Gastroesophageal sphincter (tissue), 3 donors: ENCODE data around the gene MT1E.

ENCODE experiments used
- POLR2A ChIP-seq, 2 donors: fragments of 450-650 bp; IDR thresholded peaks; one replicate each; pipeline ENCODE4 v1.6.1; 2017; ENCODE audit warnings: antibody characterized with exemption in 2 of 2, mild to moderate bottlenecking in 2 of 2, moderate library complexity in 1 of 2
- POLR2AphosphoS5 ChIP-seq: sonication (generic); formaldehyde crosslinking; IDR thresholded peaks from one replicate; pipeline ENCODE4 v1.6.1; 2017; ENCODE audit warnings: antibody characterized with exemption
- TF ChIP-seq, protein P1 (sequence below), 4 experiments: fragments of 200-600 bp in 2 of 4; fragments of 450-650 bp in 2 of 4; sonication (generic) in 1 of 4; IDR thresholded peaks; one replicate each; pipeline ENCODE4 v1.5.1; 2017 to 2019; ENCODE audit warnings: antibody characterized with exemption in 4 of 4, mild to moderate bottlenecking in 2 of 4, moderate library complexity in 2 of 4

DNA sequence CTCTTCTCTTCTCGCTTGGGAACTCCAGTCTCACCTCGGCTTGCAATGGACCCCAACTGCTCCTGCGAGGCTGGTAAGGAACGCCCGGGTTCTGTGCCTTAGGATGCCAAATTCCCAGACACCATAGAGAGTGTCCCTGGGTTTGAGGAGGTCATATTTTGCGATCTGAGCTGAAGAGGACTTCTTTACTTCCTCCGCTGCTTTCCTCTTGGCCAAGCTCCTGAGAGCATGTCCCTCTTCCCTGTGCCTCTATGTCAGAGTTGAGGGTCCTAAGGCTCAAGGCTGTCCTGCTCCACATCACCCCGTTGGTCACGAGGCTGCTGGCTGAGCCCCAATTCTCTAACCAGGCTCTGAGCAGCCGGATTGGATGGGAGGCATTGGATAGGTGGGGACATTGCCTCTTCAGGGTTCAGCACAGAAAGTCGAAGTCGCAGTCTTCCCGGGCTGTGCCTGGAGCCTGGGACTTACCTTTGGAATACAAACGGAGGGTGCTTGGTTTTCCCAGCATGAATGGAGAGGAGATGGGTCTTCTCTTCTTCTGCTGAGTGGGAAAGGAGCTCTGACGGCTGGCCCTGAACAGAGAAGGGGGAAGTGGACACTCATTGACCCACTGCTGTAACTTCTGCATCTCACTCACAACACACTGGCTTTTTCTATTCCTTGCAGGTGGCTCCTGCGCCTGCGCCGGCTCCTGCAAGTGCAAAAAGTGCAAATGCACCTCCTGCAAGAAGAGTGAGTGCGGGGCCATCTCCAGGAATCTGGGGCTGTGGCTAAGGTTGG, 44.4 kb downstream of the MT1E start:
- TF ChIP-seq POLR2AphosphoS5, result no peak
- TF ChIP-seq, protein P1, sequence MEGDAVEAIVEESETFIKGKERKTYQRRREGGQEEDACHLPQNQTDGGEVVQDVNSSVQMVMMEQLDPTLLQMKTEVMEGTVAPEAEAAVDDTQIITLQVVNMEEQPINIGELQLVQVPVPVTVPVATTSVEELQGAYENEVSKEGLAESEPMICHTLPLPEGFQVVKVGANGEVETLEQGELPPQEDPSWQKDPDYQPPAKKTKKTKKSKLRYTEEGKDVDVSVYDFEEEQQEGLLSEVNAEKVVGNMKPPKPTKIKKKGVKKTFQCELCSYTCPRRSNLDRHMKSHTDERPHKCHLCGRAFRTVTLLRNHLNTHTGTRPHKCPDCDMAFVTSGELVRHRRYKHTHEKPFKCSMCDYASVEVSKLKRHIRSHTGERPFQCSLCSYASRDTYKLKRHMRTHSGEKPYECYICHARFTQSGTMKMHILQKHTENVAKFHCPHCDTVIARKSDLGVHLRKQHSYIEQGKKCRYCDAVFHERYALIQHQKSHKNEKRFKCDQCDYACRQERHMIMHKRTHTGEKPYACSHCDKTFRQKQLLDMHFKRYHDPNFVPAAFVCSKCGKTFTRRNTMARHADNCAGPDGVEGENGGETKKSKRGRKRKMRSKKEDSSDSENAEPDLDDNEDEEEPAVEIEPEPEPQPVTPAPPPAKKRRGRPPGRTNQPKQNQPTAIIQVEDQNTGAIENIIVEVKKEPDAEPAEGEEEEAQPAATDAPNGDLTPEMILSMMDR (IDR thresholded peaks at IDR 0.05), result no peak
- no peak for TF ChIP-seq POLR2A (IDR thresholded peaks at IDR 0.05)
